Mucosa of stomach (tissue), 1 donor: ENCODE measurements around the gene HDGFL3.
A peak's percentile ranks its signal among the peaks of the same experiment; 100 is the strongest.
"Not testable (repeated sequence)": the region's sequence is repeated elsewhere in the genome, so short reads cannot be mapped to it uniquely, and the experiment has no call there.

Experiments used
- H3K27me3 ChIP-seq: one replicate; pipeline ENCODE4 v1.7.0; 2013; ENCODE audit warnings: mild to moderate bottlenecking, low read length; ENCODE audit not compliant: control insufficient read depth, insufficient read depth
- H3K36me3 ChIP-seq: one replicate; pipeline ENCODE4 v1.7.0; 2013; ENCODE audit warnings: low read length; ENCODE audit not compliant: control insufficient read depth, insufficient read depth
- H3K4me1 ChIP-seq: one replicate; pipeline ENCODE4 v1.7.0; 2013; ENCODE audit warnings: mild to moderate bottlenecking, low read length; ENCODE audit not compliant: control insufficient read depth, insufficient read depth
- H3K4me3 ChIP-seq: one replicate; pipeline ENCODE4 v1.7.0; 2013; ENCODE audit warnings: low read length
- H3K9ac ChIP-seq: one replicate; pipeline ENCODE4 v1.7.0; 2013; ENCODE audit warnings: mild to moderate bottlenecking, low read length, moderate library complexity
- H3K9me3 ChIP-seq: one replicate; pipeline ENCODE4 v1.7.0; 2013; ENCODE audit warnings: mild to moderate bottlenecking, low read length, moderate library complexity; ENCODE audit not compliant: control insufficient read depth
- donor health status: Pancreatic carcinoma.

Gene HDGFL3

DNA sequence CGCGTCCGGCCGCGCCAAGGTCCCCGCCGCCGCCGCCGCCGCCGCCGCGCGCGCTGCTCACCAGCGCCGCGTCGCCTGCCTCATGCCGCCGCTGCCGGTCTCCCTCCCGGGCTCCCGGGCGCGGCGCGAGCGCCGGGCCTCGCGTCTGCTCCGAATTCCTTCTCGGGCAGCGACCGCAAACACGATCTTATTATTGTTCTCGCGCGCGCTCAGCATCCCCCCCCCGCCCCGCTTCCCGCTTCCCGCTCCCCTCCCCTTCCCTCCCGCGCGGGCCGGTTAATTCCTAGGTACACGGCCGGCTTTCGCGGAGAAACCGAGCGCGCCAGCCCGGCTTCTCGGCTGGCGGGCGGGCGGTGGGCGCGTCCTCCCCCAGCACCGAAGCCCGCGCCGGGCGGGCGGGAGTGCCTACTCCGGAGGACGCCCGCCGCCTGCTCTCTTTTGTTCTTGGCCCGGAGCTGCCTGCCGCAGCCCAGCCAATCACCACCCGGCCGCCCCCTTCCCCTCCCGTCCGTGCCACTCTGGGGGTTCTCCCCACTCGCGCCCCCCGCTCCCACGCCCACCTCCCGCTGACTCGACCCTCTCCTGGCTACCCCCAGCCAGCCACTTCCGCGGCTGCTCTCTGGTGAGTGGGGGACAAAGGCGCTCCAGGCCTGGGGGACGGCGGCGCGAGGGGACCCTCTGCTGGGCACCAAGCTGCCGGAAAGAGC, at the start of gene HDGFL3:
HDGFL3 (minus strand) TSS at position 164 of the 707 bp plus-strand sequence. CDS start 409 bp downstream, outside the sequence.
- peaks cover 21% of the 10 kb centered on the region for H3K27me3 ChIP-seq
- no peaks in the 10 kb centered on the region for H3K9me3 ChIP-seq
- no peaks in the 10 kb centered on the region for H3K36me3 ChIP-seq
- H3K4me1 ChIP-seq = no peaks in the 10 kb centered on the region
- H3K4me3 ChIP-seq = peak within 1 kb of the TSS; percentile 16
- H3K9ac ChIP-seq = peak within 1 kb of the TSS; percentile 53

DNA sequence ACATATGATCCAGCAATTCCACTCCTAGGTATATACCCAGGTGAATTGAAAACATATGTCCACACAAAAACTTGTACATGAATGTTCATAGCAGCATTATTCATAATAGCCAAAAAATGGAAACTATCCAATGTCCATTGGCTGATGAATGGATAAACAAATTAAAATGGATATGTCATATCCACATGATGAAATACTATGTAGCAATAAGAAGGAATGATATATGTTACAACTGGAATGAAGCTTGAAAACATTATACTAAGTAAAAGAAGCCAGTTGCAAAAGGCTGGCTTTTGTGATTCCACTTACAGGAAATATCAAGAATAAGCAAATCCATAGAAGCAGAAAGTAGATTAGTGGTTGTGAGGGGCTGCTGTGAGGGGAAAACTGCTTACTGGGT, 43.2 kb upstream of the HDGFL3 start:
- no peaks in the 10 kb centered on the region for H3K4me1 ChIP-seq
- no peak overlapping the region for H3K4me3 ChIP-seq
- no peaks in the 10 kb centered on the region for H3K36me3 ChIP-seq
- H3K9ac ChIP-seq = no peak overlapping the region
- no peaks in the 10 kb centered on the region for H3K9me3 ChIP-seq
- peaks cover 8% of the 10 kb centered on the region for H3K27me3 ChIP-seq

DNA sequence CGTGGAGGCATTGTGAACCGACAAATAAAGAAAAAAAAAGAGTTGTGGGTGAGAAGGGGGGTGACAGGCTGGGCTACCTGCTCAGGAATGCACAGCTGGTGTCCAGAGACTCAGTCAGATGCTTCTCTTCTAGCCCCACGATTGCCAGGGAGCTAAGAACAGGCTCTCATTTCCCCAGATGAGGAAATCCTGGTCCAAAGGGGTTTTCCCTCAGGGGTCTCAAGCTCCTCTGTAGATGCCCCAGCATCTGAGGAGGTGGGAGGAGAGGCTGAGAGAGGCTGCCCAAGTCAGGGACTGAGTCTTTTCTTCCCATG, 41.4 kb upstream of the HDGFL3 start:
- Histone ChIP-seq H3K4me3 (no peak overlapping the region), H3K4me1 (no peaks in the 10 kb centered on the region), H3K27me3 (peaks cover 8% of the 10 kb centered on the region), H3K36me3 (no peaks in the 10 kb centered on the region), H3K9me3 (no peaks in the 10 kb centered on the region), H3K9ac (no peak overlapping the region)

DNA sequence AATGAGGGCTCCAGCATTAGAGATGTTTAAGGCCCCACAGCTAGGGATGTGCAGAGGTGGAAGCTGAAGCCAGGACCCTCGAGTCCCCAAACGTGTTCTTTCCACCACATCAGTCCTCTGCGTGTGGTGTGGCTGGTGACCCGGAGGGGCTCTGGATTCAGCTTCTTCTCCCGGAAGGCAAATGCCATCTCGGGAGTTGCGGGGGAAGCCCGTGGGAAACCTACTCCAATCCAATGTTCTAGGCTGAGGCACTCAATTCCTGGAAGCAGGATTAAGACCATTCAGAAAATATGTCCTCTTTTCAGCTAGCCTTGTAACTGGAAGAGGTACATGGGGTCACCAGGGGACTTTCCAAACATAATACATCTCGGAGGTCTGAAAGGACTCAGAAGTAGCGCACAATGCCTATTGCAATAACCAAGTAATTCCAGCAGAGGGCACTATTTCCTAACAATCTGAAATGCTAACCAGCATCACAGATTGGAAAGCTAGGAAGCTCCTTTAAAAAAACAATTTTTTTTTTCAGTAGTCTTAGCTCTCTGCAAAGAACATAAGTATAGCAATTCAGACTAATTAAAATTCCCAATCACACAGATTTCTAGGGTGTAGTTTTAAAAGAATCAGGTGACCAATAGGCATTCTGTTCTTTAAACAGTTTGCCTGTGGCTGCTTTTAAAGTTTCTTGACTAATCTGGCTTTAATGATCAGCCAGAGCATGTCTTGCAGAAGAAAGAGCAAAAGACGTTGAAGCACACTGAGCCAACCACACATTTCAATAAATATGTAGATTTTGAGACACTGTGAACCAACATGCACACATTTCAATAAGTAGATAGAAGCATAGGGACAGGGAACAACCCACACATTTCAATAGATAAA, 40.8 kb upstream of the HDGFL3 start:
- Histone ChIP-seq H3K36me3 (no peaks in the 10 kb centered on the region), H3K4me3 (no peak overlapping the region), H3K9ac (no peak overlapping the region), H3K27me3 (peaks cover 8% of the 10 kb centered on the region), H3K9me3 (no peaks in the 10 kb centered on the region), H3K4me1 (no peaks in the 10 kb centered on the region)

DNA sequence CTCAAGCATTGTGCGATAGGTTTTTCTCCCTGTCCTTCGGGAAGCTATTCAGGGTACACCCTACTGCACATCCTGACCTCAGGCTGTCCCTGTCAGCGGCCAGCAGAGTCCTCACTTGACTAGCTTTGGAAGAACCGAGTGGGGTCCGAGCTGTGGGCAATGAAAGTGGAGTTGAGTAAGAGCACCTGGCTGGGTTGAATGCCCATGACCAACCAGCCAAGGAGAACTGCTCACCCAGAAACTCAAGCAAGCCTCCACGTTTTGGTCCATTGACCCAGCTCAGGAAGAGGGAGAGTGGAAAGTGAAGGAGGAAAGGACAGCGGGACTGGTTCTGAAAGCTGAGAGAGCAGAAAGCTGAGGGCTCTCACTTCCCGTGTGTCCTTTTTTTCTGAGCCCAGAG, 36.0 kb upstream of the HDGFL3 start:
- no peak overlapping the region for H3K9ac ChIP-seq
- no peak overlapping the region for H3K4me3 ChIP-seq
- H3K9me3 ChIP-seq = no peaks in the 10 kb centered on the region
- no peaks in the 10 kb centered on the region for H3K4me1 ChIP-seq
- H3K36me3 ChIP-seq = no peaks in the 10 kb centered on the region
- peaks cover 8% of the 10 kb centered on the region for H3K27me3 ChIP-seq

DNA sequence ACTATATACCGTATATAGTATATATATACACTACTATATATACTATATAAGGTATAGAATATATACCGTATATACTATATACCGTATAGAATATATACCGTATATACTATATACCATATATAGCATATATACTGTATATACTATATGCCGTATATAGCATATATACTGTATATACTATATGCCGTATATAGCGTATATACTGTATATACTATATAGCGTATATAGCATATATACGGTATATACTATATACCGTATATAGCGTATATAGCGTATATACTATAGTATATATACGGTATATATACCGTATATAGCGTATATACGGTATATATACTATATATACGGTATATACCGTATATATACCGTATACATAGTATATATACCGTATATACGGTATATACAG, 22.6 kb upstream of the HDGFL3 start:
- H3K4me1 ChIP-seq = no peaks in the 10 kb centered on the region
- no peaks in the 10 kb centered on the region for H3K27me3 ChIP-seq
- no peaks in the 10 kb centered on the region for H3K9me3 ChIP-seq
- no peak overlapping the region for H3K4me3 ChIP-seq
- H3K36me3 ChIP-seq = no peaks in the 10 kb centered on the region
- no peak overlapping the region for H3K9ac ChIP-seq

DNA sequence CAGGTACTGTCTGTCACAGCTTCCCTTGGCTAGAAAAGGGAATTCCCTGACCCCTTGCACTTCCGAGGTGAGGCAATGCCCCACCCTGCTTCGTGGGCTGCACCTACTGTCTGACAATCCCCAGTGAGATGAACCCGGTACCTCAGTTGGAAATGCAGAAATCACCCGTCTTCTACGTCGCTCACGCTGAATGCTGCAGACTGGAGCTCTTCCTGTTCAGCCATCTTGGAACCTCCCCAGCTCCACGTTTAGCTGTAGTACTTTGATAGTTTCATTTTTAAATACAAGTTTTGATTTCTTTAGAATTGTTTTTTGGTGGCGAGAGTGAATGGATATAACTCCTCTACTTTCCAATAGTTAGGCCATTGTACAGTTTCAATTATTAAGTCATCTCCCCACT, 17.8 kb upstream of the HDGFL3 start:
- H3K9me3 ChIP-seq = no peaks in the 10 kb centered on the region
- no peaks in the 10 kb centered on the region for H3K36me3 ChIP-seq
- no peaks in the 10 kb centered on the region for H3K4me1 ChIP-seq
- H3K9ac ChIP-seq = no peak overlapping the region
- no peaks in the 10 kb centered on the region for H3K27me3 ChIP-seq
- H3K4me3 ChIP-seq = no peak overlapping the region

DNA sequence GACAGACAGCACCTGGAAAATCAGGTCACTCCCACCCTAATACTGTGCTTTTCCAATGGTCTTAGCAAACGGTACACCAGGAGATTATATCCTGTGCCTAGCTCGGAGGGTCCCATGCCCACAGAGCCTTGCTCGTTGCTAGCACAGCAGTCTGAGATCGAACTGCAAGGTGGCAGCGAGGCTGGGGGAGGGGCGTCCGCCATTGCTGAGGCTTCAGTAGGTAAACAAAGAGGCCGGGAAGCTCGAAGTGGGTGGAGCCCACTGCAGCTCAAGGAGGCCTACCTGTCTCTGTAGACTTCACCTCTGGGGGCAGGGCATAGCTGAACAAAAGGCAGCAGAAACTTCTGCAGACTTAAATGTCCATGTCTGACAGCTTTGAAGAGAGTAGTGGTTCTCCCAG, 14.2 kb upstream of the HDGFL3 start:
- H3K36me3 ChIP-seq = not testable (repeated sequence)

DNA sequence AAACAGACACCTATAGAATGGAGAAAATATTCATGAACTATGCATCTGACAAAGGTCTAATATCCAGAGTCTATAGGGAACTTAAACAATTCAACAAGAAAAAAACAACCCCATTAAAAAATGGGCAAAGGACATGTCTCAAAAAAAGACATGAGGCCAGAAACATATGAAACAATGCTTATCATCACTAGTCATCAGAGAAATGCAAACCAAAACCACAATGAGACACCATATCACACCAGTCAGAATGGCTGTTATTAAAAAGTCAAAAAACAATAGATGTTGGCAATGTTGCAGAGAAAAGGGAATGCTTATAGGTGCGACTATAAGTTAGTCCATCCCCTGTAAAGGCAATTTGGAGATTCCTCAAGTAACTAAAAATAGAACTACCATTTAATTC, 11.4 kb upstream of the HDGFL3 start:
- Histone ChIP-seq H3K4me1 (no peaks in the 10 kb centered on the region), H3K9me3 (no peaks in the 10 kb centered on the region), H3K27me3 (no peaks in the 10 kb centered on the region), H3K9ac (no peak overlapping the region), H3K36me3 (no peaks in the 10 kb centered on the region), H3K4me3 (no peak overlapping the region)

More for the DNA sequence above, 14.2 kb upstream of the HDGFL3 start:
- not testable (repeated sequence) for H3K27me3 ChIP-seq, H3K9me3 ChIP-seq, H3K9ac ChIP-seq, H3K4me3 ChIP-seq, H3K4me1 ChIP-seq

DNA sequence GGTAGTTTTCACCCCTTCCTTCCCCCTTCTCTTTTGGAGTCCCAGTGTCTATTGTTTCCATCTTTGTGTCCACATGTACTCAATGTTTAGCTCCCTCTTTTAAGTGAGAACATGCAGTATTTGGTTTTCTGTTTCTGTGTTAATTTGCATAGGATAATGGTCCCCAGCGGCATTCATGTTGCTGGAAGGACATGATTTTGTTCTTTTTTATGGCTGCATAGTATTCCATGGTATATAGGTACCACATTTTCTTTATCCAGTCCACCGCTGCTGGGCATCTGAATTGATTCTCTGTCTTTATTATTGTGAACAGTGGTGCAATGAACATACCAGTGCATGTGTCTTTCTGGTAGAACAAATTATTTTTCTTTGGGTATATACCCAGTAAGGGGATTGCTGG, 7.7 kb upstream of the HDGFL3 start:
- H3K27me3 ChIP-seq = no peaks in the 10 kb centered on the region

DNA sequence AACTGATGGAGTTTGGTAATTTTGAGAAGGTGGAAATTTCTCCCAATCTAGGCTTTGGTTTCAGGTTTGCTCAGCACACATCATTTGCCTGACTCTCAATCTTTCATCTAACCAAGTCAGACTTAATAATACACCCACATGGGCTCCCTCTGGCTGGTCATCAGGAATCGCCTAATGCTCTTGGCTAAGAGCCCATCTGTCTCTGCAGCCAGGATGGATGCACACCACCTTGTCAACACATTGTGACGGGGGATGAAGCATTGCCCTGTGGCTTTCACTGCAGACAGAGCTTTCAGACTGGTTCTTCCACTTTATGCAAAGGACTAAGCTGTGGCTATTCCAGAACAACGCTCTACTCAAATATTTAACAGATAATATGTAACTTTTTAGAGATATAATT, 3.0 kb upstream of the HDGFL3 start:
- Histone ChIP-seq H3K9ac (no peak overlapping the region), H3K4me1 (no peaks in the 10 kb centered on the region), H3K9me3 (no peaks in the 10 kb centered on the region), H3K27me3 (peaks cover 21% of the 10 kb centered on the region), H3K4me3 (no peak overlapping the region), H3K36me3 (no peaks in the 10 kb centered on the region)

More for the DNA sequence above, 7.7 kb upstream of the HDGFL3 start:
- Histone ChIP-seq H3K4me1 (no peaks in the 10 kb centered on the region), H3K9me3 (no peaks in the 10 kb centered on the region), H3K4me3 (no peak overlapping the region), H3K36me3 (no peaks in the 10 kb centered on the region), H3K9ac (no peak overlapping the region)

DNA sequence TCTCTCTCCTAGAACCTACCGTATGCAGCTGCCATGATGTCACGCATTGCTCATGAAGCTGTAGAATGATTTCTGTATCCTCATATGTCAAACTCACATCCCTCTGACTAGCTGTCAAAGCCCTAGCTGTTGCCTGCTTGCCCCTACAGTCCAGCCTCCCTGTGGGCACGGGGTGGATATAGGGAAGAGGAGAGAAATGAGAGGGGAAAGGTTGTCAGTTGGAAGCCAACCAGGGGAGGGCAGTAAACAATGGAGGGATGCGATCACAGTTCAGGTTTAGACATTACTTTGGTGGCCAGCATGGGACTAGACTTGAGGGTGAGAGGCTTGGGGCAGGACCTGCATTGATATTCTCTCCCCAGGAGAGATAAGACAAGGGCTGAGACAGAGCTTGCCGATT, 1.7 kb upstream of the HDGFL3 start:
- Histone ChIP-seq H3K9me3 (no peaks in the 10 kb centered on the region), H3K36me3 (no peaks in the 10 kb centered on the region), H3K27me3 (peaks cover 21% of the 10 kb centered on the region), H3K9ac (no peak overlapping the region), H3K4me1 (no peaks in the 10 kb centered on the region), H3K4me3 (no peak overlapping the region)
